NCI-H1417 treated with DMSO at 0.1 percent for 48 hours (cell line): ENCODE data around the gene PRKCH.

Source experiments
- DNase-seq: peaks from one replicate; lab custom pipeline; 2025; lab: John Stamatoyannopoulos, UW

The PRKCH gene

DNA sequence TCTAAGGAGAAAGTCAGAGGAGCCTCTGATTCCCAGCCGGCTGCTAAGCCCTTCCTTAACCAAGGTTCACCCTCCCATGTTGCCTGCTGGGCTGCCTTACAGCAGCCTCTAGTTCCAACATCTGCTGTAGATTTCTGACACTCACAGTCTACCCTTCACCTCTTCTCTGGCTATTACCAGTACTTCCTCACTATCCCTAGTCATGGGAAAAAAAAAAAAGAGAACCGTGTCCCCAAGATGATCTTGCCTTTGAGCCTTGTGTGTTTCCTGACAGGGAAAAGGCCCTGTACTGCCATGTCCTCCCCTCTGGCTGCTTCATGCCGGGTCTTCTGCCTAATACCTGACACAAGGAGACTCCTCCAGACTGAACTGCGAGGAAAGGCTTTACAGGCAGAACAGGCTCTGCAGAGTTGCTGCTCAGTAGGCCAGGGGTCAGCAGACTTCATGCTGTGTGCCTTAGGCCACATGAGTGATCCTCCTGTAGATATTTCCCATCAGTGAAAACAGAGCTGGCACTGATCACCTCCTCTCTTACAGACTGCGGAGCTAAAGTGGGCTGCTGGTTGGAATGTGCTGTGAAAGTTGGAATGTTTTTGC is 46.8 kb downstream of the PRKCH start:
- DNase-seq: no peak

DNA sequence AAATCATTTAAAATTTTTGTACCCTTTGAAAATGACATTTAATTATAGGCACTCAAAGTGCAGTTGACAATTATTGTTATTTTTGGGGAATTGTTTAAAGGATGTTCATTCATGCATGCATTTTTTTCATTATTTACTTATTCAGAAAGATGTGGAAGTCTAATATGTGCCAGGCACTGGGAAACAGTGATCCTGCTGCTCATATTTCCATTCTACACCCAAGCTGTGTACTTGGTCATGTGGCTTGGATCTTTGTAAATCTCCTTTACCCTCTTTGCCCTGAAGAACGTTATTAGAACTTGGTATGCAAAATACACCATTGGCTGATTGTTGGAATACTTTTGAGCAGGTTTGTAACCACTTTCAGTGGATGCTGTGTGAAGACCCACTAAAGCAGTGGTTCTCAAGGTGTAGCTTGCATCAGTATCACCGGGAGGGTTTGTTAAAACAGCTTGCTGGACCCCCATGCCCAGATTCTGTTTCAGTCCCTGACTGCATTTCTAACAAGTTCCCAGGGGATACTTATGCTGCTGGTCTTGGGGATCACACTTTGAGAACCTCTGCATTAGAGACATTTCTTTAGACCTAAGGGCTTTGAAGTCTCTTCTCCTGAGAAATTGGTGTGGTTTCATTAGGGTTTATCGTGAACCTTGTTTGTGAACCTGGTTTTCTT is 47.5 kb downstream of the PRKCH start:
- no peak for DNase-seq

DNA sequence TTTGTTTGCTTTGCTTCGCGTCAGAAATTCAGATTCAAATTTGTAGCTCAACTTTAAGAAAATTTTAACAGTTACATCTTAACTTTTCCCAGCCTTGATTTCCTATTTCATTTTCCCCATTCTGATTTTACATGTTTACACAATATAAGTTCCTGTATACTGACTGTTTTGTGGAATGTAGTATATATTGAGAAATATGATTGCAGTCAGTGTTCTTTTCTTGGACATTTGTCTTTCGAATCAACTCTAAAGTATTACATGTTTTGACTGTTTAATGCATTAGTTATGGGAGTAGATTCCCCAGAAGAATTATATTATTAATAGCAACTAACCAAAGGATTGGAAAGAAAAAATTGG is 48.1 kb downstream of the PRKCH start:
- DNase-seq: no peak

DNA sequence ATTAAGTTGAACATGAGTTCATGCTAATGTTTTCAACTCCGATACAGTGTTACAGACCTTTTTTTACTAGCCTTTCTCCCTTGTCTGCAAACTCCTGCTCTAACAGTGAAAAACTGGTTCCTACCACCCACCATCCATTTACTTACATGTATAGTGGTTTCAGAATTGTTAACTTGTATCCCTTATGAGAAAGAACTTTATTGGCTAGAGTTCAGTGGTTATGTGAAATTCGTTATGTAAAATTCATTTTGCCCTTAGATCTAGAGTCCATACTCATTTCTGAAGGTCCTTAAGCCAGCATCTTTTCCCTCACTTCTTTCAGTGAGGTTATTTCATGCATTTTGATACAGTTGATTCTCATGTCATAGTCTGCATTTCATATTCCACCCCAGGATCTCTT is 51.0 kb downstream of the PRKCH start:
- DNase-seq: no peak

DNA sequence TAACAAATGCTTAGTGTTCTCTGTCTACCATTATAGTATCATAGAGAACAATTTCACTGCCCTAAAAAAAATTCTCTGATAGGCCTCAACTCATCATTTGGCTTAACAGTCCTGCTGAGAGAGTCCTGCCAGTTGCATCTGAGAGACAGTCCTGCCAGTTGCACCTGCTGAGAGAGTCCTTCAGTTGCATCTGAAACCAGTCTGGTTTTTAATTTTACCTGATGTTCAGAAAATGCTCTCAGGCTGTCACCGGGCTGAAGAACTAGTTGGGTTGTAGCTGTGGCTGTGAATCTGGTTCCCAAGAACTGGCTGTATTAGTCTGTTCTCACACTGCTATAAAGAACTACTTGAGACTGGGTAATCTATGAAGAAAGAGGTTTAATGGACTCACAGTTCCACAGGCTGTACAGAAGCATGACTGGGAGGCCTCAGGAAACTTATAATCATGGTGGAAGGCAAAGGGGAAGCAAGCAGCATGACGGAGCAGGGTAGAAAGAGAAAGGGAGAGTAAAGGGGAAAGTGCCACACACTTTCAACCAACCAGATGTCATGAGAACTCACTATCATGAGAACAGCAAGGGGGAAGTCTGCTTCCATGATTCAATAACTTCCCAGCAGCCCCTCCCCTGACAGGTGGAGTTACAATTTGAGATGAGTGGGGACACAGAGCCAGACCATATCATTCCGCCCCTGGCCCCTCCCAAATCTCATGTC is 51.6 kb downstream of the PRKCH start:
- no peak for DNase-seq

DNA sequence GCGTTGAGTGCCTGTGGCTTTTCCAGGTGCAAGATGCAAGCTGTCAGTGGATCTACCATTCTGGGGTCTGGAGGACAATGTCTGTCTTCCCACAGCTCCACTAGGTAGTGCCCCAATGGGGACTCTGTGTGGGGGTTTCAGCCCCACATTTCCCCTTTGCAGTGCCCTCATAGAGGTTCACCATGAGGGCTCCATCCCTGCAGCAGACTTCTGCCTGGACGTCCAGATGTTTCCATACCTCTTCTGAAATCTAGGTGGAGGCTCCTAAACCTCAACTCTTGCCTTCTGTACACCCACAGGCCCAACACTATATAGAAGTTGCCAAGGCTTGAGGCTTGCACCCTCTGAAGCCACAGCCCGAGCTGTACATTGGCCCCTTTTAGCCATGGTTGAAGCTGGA is 52.9 kb downstream of the PRKCH start:
- DNase-seq: no peak

DNA sequence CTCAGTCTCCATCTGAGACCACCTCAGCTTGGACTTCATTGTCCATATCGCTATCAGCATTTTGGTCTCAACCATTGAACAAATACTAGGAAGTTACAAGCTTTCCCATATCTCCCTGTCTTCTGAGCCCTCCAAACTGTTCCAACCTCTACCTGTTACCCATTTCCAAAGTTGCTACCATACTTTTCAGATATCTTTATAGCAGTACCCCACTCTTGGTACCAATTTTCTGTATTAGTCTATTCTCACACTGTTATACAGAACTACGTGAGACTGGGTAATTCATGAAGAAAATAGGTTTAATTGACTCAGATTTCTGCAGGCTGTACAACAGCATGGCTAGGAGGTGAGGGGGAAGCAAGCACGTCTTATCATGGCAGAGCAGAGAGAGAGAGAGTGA is 53.8 kb downstream of the PRKCH start:
- DNase-seq: no peak

DNA sequence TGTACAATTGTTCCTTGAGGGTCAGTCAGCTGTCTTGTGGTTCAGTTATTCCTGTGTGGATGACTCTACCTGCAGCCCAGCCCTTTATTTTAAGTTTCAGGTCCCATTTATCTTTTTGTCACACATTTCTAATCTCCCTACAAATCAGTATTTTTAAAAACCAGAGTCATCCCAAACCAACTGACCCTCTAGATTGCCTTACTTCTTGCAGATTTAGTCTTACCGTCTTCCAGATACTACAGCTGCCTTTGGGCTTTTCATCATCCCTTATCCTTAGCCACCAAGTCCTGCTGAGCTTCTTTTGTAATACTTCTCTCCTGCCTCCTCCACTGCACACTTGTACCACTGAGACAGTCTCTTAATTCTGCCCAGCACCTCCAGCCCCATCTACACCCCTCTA is 54.9 kb downstream of the PRKCH start:
- no peak for DNase-seq

DNA sequence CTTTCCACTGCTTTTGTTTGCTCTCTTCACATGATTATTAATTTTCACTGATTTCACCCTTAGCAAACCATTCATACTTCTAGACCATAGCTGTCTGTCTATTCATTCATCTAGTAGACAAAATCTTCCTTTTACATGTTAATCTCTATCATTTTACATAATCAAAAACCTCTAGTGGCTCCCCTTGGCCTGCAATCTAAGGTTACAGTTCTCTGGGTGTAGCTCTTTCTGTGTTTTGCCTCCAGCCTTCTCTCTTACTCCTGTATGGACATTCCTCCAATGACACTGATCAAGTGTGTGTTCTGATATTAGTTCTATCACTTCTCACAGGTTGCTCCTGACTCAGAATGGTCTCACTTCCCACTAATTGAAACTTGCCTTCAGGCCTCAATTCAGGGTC is 56.4 kb downstream of the PRKCH start:
- DNase-seq: no peak

DNA sequence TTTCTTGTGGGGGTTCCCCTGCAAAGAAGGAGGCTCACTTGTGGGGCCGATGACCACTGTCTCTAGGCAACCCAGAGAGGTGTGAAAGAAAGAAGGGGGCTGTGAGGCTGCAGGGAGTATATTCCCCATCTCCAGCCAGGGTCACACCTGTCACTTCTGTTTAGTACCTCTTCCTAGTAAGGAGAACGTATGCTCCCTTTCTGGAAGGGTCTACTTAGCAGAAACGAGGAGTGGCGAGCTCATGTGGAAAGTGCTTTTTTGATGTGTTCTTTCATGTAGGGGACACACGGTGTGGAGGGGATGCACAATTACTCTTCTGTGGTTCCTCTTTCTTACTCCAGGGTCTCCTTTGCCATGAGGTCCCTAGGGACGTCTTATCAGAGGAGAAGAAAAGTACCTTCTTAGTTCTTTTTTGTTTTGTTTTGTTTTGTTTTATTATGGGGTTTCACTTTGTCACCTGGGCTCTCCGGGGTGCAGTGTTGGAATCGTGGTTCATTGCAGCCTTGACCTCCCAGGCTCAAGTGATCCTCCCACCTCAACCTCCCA is 58.3 kb downstream of the PRKCH start:
- DNase-seq: no peak

DNA sequence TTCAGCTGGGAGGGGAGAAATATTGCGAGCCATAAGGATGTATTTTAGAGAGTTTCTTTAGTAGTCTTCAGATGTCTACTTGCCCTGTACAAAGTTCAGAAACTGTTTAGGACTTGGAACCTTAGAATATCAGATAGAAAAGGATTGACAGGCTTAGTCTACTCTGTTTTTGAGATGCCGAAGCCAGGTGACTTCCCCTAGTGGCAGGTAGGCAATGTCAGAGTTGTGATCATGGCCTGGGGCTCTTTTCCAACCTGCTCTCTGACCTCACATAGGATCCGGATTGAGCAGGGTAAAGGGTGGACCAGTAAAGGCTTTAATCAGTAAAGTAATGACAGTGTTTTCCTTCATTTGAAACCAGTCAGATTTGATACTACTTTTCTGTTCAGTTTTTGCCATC is 59.6 kb downstream of the PRKCH start:
- no peak for DNase-seq

DNA sequence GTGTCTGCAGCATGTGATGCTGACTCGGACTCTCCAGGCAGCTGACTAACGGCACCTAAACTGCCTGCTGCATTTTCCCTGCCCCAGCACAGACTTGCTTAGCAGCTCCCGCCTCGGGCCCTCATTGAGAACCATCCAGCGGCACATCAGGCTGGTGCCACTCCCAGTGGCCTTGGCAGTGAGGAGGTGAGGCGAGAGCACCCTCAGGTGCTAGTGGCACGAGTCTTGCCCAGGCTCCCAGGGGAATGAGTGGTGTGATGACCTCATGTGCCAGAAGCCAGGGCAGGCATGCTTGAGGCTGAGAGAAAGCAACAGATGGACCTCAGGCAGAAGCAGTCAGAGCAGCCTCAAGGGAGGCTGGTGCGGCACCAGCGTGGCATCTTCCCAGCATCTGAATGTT is 60.2 kb downstream of the PRKCH start:
- no peak for DNase-seq

DNA sequence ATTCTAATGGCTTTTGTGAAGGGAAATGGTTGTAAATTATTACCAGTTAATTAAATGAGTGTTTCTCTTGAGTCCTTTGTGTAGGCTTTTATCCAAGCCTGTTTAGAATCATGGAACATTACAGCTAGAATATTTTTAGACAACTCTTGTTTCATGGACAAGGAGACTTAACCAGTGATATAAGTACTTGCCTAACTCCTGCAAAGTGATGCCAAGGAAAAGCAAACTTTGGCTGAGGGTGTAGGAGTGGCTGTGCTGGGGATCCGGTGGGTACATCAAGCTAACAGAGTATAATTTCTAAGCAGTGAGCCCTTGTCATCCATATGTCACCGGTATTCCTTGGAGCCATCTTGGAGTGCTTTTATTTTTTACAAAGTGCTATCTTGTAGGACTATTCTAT is 61.5 kb downstream of the PRKCH start:
- DNase-seq: no peak

DNA sequence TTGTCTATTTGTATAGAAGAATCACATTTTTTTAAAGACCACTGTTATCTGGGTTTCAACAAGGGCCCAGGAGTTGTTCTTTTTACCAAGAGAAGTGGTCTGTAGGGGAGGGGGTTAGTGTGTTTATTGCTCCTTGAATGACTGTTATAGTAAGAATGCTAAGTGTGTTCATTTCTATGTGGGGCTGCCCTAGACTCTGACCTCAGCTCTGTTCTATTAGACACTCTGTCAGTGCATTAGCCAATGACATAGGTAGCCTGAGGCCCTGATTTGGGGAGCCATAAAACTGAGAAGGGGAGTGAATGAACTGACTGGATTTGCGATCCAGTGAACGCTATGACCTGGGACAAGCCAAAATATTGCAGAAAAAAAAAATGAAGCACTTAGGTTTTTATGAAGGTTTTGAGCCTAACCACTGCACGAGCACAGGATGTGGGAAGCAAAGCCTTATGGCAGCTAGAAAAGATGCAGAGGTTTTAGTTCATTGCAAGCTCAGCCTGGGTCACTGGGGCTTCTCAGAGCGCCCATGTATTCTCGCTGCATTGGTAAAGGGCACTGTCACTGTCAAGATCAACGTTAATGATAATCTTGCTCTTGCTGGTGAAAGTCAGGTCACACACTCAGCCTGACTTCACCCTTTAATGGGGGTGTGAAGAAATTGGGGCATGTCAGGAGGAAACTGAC is 63.8 kb downstream of the PRKCH start:
- DNase-seq: no peak

DNA sequence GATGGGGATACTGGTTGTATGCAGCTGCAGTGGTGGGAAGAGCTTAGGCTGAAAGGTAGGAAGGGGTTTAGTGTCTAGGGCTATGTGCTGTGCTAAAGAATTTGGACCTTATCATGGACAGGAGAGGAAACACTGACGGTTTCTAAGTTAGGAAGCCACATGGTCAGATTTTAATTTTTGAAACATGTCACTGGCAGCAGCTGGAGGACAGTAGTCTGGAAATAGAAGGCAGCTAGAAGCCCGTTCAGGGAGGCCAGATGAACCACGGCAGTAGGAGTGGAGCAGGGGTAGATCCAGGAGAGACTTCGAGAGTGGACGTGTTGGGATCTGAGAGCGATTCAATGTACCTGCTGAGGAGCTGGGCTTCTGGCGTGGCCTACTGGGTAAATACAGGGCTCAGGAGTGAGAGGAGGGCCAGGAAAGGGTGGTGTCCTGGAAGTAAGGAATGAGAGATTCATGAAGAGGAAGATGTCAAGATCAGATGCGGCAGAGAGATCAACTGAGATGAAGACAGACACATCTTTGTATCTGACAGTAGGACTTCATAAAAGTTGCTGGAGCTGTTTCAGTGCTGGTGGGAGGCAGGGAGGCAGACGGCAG is 64.9 kb downstream of the PRKCH start:
- DNase-seq: no peak

DNA sequence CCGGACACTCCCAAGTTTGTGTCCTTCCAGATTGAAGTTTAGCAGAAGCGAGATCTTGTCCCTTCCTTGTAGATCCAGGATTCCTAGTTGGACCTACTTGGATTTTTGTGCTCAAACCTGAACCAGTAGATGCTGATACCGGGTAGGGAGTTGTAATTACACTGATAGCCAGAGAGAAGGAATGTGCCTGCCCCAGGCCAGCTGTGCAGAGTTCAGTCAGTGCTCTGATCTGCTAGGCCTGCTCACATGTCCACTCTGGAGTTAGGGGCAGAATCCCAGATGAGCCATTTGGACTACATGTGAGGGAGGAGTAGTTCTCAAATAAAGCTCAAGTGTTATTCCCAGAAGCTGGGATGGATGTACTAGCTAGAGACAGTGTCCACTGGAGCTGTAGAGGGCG is 65.7 kb downstream of the PRKCH start:
- no peak for DNase-seq

DNA sequence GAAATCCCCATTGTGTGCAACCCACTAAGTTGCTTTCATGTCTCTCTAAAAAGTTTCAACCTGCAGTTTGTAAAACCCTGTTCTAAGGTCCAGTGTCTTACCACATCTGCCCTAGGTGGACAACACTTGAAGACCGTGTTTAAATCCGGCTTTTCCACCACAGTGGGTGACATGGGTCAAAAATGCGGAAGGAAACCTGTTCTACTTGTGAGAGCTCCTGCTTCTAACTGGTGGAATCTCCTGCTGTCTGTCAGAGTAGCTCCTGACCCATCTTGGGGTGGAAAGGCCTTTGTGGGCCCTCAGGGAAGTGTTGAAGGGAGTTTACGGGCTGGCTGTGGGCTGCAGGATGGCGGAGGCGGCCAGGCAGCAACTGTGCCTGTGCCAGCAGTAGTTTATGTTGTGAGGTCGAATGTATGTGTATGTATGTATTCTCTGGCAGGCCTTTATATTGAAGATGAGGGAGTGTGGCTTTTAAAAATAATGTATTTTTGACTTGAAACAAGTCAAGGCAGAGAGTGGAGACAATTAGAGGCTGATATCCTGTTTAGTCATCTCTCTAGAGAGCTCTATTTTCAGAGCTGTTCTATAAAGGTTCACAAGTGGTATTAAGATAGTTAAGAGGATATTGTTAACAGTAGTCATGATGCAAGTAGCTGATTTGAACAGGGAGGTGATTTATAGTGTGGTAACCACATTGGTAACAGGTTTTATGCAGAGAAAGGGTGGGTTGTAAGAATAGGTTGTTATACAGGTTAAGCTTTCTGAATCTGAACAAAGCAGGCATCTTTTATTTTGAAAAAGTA is 67.0 kb downstream of the PRKCH start:
- no peak for DNase-seq

DNA sequence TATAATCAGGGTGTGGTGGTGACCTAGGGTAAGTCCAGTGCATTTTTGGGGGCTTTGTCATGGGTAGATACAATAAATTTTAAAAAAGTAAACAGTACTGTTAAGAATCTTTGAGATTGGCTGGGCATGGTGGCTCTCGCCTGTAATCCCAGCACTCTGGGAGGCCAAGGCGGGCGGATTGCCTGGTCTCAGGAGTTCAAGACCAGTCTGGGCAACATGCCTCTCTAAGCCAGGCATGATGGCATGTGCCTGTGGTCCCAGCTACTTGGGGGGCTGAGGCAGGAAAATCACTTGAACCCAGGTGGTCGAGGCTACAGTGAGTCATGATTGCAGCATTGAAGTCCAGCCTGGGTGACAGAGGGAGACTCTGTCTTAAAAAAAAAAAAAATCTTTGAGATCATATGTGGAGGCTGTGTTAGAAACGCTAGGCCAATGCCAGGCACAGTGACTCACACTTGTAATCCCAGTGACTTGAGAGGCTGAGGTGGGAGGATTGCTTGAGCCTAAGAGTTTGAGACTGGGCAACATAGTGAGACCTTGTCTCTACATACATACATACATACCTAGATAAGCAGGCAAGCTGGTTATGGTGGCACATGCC is 67.7 kb downstream of the PRKCH start:
- DNase-seq: no peak

DNA sequence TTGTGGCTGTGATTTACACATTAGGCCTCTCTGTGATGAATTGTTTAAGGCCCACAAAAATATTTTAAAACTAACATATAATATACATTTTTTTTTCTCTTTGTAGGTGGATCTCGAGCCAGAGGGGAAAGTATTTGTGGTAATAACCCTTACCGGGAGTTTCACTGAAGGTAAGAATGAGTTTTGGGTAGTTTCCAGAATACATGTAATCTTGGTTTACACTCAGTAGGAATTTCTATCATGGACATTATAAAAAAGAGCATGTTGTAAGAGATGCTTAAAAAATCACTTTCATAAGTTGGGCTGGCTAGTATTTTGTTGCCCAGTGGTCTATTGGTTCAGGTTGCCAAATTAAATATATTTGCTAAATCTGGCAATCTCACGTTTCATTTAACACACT is 69.7 kb downstream of the PRKCH start:
- DNase-seq: no peak

DNA sequence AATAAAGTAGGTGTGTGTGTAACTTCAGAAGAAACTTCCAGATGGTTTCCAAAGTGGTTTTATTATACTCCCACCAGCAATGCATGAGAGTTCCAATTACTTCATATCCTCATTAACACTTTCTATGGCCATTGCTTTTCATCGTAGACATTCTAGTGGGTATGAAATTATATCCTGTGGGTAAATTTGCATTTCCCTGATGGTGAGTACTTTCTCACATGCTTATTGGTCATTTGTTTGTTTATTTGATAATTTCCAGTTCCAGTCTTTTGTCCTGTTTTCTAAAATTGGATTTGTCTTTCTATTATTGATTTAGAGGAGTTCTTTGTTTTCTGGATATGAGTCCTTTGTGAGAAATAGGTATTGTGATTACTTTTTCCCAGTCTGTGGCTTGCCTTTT is 70.9 kb downstream of the PRKCH start:
- no peak for DNase-seq

DNA sequence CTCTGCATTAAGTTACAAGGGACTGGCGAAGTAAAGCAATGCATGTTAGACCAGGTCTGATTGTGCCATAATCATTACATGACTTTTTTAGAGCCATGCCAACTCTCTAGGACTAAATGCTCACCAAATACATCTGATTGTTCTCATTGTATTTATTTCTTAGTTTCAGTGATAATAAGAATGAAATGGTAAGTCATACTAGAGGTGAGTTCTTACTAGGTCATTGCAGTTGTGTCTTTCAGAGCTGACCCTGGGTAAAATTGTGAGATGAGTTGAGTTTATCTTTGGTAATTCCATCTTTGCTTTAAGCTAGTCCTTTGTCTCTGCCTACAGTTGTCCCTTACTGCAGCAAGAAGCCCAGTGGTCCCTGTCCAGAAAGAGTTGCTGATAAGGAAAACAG is 73.2 kb downstream of the PRKCH start:
- DNase-seq: no peak
